HG03060 (cell line): ENCODE data around the gene JMJD1C.
A peak's percentile ranks its signal among the peaks of the same experiment; 100 is the strongest.

Experiments used
- ATAC-seq: cut with Tn5 transposase; IDR thresholded peaks from one replicate; pipeline ENCODE4 v1.9.1; 2021; ENCODE audit warnings: low read depth, moderate number of reproducible peaks; ENCODE audit not compliant: unreplicated experiment

JMJD1C gene

DNA sequence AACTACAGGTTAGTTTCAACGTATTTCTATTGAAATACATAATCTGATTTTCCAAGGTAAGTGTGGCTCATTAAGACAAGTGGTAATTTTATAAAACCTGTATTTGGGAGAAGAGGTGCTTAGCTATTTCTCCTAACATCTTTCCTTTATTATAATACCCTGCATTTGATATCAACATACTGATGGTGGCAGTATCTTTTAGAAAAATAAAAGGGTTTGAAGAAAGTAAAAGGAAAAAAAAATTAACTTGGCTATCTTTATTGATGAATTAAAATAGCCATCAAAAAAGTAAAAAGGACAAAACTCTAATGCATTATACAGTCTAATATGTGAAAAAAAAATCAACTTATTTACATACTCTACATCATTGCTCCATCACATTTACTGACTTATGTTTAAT is 264.7 kb downstream of the JMJD1C start:
- no peak for ATAC-seq

DNA sequence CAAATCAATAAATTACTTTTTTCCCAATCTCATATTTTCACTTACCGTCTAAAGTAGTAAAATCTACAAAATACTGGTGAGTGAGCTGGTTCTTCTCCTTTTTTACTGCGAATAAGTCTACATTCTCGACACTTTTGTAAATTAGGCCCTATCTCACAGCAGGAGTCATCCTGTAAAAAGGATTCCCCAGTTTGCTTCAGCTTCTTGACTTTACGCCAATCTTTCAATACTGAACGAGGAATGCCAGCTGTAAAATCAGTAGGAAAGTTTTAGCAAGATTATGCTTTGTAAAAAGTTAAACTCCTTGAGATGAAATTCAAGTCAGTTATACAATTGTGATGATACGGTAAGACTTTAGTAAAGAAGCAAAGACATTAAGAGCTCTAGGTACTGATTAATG is 265.3 kb downstream of the JMJD1C start:
- ATAC-seq, result no peak

DNA sequence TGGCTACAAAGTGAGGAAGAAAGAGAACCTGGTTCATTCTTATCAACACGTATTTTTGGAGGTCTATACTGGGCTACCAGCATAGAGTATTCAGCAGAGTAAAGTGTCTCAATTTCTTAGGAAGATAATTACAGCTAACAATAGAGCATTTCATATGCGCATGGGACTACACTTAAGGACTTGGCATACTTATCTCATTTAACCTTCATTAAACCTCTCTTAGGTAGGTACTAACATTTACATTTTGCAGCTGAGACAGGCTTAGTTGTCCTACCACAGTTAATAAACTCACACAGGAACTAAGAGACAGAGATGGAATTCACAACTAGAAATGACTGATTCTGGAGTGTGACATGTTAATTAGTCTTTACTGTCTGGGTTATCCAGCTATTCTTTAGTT is 266.1 kb downstream of the JMJD1C start:
- no peak for ATAC-seq

DNA sequence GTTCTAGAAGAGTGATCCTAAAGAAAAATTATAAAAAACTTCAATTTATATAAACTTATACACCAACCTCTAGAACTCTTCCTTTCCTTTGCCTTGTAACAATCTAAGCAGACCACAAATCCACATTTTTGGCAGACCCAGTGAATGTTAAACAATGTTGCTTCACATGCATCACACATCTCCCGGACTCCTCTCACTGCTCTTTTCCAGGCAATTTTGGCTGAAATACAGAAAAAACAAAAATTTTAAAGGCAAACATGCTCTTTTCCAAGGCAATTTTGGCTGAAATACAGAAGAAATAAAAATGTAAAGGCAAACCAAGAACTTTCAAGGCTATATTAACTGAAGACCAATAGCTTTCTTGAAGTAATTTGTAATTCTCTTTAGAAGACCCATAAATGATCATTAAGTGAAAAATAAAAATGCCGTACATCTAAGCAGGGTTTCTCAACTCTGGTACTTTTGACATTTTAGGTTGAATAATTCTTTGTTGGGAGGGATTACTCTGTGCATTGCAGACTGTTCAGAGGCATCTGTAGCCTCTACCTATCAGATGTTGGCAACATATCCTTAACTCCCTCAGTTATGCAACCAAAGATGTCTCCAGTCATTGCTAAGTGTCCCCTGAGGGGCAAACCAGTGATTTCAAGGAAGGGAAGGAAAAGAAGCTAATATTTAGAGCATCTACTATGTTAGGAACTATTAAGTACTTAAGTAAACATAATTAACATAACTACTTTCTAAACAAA is 268.3 kb downstream of the JMJD1C start:
- ATAC-seq, result no peak

DNA sequence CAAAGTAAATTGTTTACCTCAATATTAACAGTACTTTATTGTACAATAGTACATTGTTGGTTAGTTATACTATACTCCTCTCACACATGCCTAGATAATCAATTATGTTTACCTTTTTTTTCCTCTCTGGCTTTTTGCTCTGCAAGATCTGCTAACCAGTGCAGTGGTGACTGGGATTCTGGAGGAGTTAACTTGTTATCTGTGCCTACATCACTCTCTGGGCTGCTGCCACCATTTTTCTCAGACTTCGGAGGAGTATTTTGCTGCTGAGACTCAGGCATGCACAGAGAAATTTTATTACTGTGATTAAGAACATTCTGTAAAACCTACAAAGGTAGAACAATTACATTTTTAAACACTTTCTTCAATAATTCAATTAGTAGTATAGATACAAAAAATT is 273.0 kb downstream of the JMJD1C start:
- ATAC-seq, result no peak

DNA sequence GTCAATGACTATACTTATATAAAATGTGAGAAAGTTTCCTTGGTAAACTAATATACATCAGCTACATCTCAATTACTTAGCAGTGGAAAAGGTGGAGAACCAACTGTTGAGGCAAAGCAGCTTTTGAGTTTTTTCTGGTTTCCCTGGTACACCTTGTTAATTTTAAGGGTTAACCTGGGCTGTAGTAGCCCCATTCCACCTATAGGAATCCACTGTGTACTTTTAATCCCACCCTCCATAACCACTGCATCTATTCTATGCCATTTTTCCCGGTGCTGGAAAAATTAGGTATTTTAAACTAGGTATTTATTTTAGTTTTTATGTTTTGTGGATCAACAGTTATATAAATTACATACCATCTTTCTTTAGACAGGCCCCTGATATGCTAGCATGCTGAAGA is 290.2 kb downstream of the JMJD1C start:
- no peak for ATAC-seq

DNA sequence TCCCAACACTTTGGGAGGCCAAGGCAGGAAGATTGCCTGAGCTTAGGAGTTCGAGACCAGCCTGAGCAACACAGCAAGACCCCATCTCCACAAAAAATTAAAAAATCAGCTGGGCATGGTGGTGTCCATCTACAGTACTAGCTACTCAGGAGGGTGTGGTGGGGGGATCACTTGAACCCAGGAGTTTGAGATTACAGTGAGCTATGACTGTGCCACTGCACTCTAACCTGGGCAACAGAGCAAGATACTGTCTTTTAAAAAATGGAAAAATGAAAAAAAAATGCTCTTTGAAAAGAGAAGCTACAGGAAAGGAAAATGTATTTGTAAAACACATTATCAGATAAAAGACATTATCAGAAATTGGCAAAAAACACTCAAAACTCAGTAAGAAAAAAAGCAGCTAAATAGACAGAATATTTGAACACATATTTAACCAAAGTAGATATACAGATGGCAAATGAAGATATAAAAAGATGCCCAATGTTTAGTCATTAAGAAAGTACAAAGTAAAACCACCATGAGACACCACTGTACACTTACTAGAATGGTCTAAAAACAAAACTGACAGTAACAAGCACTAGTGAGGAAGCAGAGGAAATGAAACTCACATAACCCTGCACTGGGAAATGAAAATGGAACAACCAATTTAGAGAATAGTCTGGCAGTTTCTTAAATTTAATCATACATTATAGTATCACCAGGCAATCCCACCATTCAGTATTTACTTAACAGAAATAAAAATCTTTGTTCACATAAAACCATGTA is 292.1 kb downstream of the JMJD1C start:
- peak; percentile 97 for ATAC-seq

DNA sequence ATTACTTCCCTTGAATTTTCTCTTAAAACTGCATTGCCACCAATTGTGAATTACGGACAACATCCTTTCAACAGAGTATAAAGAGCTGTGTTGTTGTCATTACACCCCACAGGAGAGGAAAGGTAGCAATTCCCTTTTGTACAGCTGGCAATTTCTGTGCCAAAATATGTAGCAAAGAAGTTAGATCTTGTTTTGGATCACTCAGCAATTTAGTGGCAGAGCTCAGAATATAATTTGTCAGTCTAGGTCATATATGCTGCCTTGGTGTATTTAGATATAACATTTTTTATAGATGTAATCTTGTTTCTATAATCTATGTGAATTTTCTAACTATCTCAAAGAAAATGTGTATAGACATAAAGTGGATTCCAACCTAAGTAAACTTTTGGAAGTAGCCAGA is 293.9 kb downstream of the JMJD1C start:
- no peak for ATAC-seq

DNA sequence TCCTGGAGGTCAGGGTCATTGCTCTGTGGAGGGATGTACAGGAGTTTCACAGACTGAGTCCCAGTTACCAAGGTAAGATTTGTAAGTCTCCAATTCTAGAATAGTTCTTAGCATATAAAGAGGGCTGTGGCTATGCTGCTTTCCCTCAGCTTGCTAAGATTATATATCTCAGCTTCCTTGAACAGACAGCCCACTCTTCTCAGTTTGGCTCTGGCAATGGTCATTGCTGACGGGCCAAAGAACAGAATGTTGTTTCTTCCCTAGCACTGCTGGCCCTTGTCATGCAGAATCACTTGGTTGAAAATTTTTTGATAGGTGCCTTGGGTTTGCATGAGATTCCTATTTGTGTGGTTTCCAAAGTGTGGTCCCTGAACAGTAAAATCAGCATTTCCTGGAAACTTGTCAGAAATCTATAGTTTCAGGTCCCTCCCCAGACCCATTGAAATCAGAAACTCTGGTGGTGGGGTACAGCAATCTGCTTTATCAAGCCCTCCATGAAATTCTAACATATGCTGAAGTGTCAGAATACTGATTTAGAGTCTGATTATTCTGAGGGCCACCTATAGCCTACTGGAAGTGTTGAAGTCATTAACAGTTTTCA is 294.4 kb downstream of the JMJD1C start:
- no peak for ATAC-seq

DNA sequence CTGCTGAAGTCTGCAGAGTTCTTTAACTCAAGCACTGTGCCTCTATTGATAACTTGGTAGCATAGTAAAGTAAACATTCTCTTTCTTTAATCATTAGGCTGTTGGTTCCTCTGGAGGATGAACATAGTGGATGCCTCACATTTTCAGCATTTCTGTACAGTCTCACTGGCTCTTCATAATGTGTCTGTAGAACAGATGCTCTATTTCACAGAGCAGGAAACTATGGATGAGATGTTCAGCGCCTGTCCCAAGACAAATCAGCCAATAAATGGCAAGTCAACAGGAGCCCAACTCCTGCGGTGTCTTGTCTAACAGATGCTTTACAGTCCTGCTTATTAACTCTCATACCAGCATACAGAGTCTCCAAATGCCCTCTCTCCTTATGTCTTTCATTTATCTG is 296.2 kb downstream of the JMJD1C start:
- ATAC-seq, result no peak

DNA sequence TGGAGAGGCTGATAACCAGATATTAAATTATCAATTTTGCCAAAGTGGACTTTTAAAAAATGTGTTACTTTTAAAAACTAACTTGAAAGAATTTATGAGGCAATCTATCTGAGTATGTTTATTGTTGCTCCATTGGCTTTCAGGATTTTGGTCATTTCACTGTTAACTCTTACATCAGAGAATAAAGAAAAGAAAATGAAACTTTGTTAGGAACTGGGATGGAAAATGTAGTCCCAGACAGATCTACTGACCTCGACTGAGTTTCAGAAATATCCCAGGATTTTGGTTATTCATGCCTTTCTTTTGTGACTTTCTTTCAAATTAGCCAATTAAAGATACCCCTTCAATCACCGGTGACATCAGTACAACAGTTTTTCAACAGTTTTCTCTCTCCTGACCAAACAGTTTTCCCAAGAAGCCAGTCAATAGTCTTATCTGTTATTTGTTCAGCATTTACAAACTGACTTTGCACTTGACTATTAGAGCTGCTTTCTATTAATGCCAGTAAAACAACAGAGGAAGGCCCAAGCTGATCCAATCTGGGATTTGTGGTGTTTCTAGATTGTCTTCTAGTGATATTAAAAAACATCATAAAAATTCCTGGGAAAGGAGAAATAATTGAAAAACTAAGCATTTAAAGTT is 296.8 kb downstream of the JMJD1C start:
- ATAC-seq, result no peak

DNA sequence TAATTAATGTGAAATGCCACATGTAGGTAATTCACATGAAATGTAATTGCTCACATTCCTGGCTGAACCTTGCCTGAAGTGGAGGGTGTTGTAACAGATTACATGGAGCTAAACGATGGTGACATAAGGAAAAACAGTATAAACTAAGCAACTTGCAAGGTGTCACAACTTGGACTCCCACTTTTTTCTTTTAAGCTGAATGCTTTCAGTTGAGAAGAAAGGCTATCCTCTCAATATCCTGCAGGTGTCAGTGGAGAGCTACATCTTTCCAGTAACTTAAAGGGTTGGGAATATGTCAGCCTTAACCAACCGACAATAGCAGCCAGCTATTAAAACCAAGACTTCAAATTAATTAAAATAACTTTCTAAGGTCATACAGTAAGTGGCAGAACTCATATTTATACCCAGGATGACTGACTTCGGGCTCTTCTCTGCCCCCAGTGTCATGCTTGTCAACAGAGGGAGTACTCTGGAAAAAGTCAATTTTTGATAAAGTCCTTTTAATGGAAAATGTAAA is 299.0 kb downstream of the JMJD1C start:
- no peak for ATAC-seq

DNA sequence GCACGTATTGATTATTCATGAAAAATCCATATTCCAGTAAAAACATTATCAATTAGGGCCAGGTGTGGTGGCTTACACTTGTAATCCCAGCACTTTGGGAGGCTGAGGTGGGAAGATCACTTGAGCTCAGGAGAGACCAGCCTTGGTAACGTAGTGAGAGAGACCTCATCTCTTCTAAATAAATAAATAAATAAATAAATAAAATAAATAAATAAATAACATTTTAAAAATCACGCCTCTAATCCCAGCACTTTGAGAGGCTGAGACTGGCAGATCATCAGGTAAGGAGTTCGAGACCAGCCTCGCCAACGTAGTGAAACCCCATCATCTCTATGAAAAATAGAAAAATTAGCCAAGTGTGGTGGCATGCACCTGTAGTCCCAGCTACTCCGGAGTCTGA is 300.5 kb downstream of the JMJD1C start:
- no peak for ATAC-seq

DNA sequence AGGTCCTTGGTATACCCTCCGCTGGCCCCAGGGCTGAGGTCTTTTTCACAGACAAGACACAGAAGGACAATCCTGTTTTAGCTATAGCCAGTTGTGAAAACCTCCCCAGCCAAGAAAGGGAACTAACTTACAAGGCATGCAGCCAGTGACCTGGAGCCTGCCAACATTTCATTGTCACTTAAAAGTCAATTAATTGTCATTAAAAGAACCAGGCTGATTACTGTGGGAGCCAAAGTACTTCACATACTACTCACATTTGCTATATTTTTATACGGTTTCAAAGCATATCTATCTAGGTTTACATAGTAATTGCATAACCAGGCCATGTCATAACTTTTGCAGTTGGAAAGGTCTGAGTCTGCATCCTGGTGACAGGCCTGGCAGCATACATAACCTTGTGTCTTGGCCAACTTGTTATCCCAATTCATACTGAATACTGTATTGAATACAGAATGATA is 301.6 kb downstream of the JMJD1C start:
- no peak for ATAC-seq

DNA sequence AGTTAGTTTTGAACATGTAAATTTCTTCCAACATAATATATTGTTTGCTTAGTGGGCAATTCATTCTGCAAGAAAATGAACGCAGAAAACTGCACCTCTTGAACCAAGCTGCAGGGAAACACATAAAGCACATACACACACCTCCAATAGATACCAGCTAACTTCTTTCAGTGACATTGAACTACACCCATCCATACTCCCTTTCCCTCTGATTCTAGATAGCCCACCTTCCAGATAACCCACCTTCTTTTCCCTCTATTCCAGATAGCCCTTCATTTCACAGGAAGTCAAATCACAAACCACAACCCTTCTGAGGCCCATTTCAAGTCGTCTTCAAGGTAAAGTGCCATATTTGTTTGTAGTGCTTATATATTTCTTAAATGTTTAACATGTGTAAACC is 304.2 kb downstream of the JMJD1C start:
- ATAC-seq, result no peak

DNA sequence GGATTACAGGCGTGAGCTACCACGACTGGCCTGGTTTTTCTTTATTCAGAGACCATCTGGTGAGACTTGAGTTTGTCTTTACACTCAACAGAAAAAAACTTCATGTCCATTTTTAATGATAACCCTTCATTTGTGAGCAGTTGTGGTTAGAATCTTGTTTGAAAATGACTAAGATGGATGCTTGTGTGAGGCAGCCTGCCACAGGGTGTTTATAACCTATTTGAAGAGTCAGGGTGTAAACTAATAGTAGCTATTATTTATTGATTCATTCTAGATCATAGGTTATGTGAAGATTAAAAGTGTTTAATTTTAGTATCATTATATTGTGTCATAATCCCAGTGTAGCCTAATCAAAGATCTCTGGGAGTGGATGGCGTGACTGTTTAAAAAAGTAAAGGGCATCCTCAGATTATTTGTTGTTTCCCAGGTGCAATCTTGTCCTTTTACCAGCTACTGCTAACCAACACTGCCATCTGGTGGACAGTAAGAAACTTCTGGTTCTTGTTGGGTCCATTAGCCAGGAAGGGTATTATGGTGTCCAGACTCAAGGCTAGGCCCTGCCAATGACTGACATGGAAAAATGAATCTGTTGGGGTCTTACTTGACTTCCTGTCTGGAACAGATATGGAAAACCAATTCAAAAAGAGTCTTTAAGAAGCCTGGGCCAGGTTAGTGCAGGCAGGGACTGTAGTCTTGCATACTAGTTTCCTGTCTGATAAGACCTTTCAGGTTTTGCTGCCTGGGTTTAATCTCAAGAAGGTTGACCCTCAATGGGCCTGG is 307.7 kb downstream of the JMJD1C start:
- peak; percentile 39 for ATAC-seq

DNA sequence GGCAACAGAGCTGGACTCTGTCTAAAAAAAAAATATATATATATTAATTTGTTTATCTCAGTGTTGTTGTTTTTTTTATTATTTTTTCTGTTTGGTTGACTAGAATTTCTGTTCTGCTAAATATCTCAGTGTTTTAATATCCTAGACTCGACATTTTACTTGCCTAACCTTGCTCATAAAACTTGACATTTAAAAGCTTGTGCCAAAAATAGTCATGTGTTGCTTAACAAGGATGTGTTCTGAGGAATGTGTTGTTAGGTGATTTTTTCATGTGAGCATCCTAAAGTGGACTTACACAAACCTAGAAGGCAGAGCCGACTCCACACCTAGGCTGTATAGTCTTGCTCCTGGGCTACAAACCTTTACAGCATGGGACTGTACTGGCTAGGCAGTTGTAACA is 309.5 kb downstream of the JMJD1C start:
- no peak for ATAC-seq

DNA sequence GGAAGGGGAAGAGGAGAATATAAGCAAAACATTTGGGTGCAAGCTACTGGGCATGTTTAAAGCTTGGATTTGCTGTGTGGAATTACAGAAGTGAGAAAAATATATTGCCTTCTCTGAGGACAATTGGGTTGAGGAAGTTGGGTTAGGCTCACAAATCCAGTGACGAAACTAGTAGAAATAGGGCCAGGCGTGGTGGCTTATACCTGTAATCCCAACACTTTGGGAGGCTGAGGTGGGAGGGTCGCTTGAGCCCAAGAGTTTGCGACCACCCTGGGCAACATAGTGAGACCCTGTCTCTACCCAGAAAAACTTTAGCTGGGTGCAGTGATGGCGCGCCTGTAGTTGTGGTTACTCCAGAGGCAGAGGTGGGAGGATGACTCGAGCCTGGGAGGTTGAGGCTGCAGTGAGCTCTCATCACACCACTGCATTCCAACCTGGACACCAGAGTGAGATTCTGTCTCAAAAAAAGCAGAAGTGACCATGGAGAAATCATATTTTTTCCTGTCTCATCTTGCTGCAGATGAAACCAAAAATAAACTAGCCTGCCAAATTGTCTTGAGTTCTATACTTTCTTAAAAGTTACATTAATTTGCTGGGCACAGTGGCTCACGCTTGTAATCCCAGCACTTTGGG is 310.3 kb downstream of the JMJD1C start:
- no peak for ATAC-seq

DNA sequence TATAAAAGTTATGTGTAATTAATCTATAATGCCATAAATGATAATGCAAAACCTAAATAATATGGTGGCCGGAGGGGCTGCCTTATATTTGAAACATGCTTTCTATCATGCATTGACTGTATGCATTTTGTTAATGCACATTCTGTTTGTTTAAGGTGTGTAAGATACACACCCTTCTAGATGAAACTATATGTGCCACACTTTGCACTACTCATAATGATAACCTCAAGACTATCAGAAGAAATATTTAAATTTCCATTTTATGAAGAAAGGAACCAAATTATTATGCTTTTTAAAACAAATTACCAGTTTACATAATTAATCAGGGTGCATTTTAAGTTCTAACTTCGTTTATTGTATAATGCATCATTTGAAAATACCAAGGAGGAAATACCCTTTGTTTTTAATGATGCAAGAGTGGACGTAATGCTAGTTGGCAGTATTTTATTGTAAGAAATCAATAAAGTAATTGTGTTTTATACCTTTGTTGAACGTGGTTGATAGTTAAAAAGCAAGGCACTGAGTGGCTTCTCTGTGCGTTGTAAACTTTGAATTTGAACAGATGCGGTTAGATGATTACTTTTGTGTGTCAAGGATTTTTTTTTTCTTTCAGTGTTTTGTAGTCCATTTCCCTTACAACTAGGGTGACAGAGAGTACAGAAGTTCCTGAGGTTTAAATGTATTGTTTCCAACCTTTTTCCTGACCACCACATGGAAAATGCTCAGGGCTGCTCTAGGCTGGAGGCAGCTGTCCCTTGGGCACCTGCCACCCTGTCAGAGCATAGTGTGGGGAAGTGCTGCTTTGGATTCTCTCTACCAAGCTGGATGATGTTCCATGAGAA is 311.0 kb downstream of the JMJD1C start:
- ATAC-seq, result no peak
